ENCODE measurements around the gene PCMTD2.

GRCh38 chr20:64207641-64208590, 47.6 kb upstream of the PCMTD2 start:
- no peak for TF ChIP-seq POLR2AphosphoS5 (IDR thresholded peaks at IDR 0.05; ENCODE audit: borderline replicate concordance, low read depth, low read length)
- TF ChIP-seq EZH2 (IDR thresholded peaks at IDR 0.05) = no peak

All from SK-N-MC (cell line).